Neuronal stem cell (in vitro differentiated cells): ENCODE data around the gene SLC5A1.

ENCODE experiments used
- DNase-seq: peaks from one replicate; pipeline ENCODE4 v3.0.0-alpha.2; 2013; ENCODE audit warnings: low spot score
- H2AFZ ChIP-seq: one replicate; pipeline ENCODE4 v1.6.1; 2013; ENCODE audit warnings: mild to moderate bottlenecking, low read length, inconsistent platforms
- H2AK5ac ChIP-seq: 2 replicates; pipeline ENCODE4 v1.6.1; 2013; ENCODE audit warnings: low read depth, mild to moderate bottlenecking, inconsistent platforms, low read length, moderate library complexity, mixed read lengths
- H2BK120ac ChIP-seq: 2 replicates; pipeline ENCODE4 v1.6.1; 2013; ENCODE audit warnings: low read depth, mild to moderate bottlenecking, inconsistent platforms, low read length, moderate library complexity, mixed read lengths
- H2BK12ac ChIP-seq: one replicate; pipeline ENCODE4 v1.6.1; 2013; ENCODE audit warnings: low read length, inconsistent platforms
- H2BK15ac ChIP-seq: 2 replicates; pipeline ENCODE4 v1.6.1; 2013; ENCODE audit warnings: mild to moderate bottlenecking, low read length, inconsistent platforms, mixed read lengths
- H2BK5ac ChIP-seq: one replicate; pipeline ENCODE4 v1.6.1; 2013; ENCODE audit warnings: inconsistent platforms, mild to moderate bottlenecking, low read length, moderate library complexity
- H3K14ac ChIP-seq: one replicate; pipeline ENCODE4 v1.6.1; 2013; ENCODE audit warnings: low read length, inconsistent platforms
- H3K18ac ChIP-seq: 2 replicates; pipeline ENCODE4 v1.6.1; 2013; ENCODE audit warnings: low read length, inconsistent platforms
- H3K23ac ChIP-seq: 2 replicates; pipeline ENCODE4 v1.6.1; 2013; ENCODE audit warnings: low read depth, mild to moderate bottlenecking, mixed read lengths, low read length, inconsistent platforms; ENCODE audit not compliant: poor library complexity
- H3K27ac ChIP-seq: replicated peaks from 3 replicates; pipeline ENCODE4 v1.5.1; 2013; ENCODE audit warnings: low read length, inconsistent platforms
- H3K27me3 ChIP-seq, 3 experiments: 2 replicates each; pipeline ENCODE4 v1.6.1; 2013; ENCODE audit warnings: low read length in 3 of 3, mild to moderate bottlenecking in 2 of 3, inconsistent platforms in 1 of 3, low read depth in 1 of 3, mixed read lengths in 1 of 3, moderate library complexity in 1 of 3; ENCODE audit not compliant: control insufficient read depth in 3 of 3, insufficient read depth in 3 of 3
- H3K36me3 ChIP-seq, 2 donors: replicated peaks in 1 of 2; 2 replicates each; pipeline ENCODE4 v1.6.1; 2013; ENCODE audit warnings: low read length in 2 of 2; ENCODE audit not compliant: control insufficient read depth in 2 of 2, insufficient read depth in 2 of 2
- H3K4ac ChIP-seq: 2 replicates; pipeline ENCODE4 v1.6.1; 2013; ENCODE audit warnings: inconsistent platforms, mild to moderate bottlenecking, low read length, moderate library complexity
- H3K4me1 ChIP-seq, 2 donors: 1 replicate in 1 of 2; 2 replicates in 1 of 2; pipeline ENCODE4 v1.6.1; 2013; ENCODE audit warnings: low read length in 2 of 2, low read depth in 1 of 2; ENCODE audit not compliant: control insufficient read depth in 2 of 2, insufficient read depth in 1 of 2
- H3K4me2 ChIP-seq: one replicate; pipeline ENCODE4 v1.6.1; 2013; ENCODE audit warnings: mild to moderate bottlenecking, low read length, inconsistent platforms; ENCODE audit not compliant: insufficient read depth, poor library complexity, severe bottlenecking
- H3K4me3 ChIP-seq, 2 donors: 2 replicates each; pipeline ENCODE4 v1.5.1; 2013; ENCODE audit warnings: low read length in 2 of 2, mild to moderate bottlenecking in 2 of 2, inconsistent platforms in 1 of 2, moderate library complexity in 1 of 2
- H3K79me1 ChIP-seq: one replicate; pipeline ENCODE4 v1.6.1; 2013; ENCODE audit warnings: low read depth, mild to moderate bottlenecking, inconsistent platforms, low read length, moderate library complexity
- H3K9ac ChIP-seq: one replicate; pipeline ENCODE4 v1.6.1; 2013; ENCODE audit warnings: mild to moderate bottlenecking, low read depth, low read length, inconsistent platforms; ENCODE audit not compliant: poor library complexity
- H3K9me3 ChIP-seq, 2 donors: replicated peaks in 1 of 2; 2 replicates each; pipeline versions ENCODE3 to v1.6.1; 2013; ENCODE audit warnings: low read length in 2 of 2, mild to moderate bottlenecking in 2 of 2, inconsistent platforms in 1 of 2, low read depth in 1 of 2, mixed read lengths in 1 of 2, moderate library complexity in 1 of 2; ENCODE audit not compliant: control insufficient read depth in 2 of 2, insufficient read depth in 1 of 2
- H4K8ac ChIP-seq: one replicate; pipeline ENCODE4 v1.6.1; 2013; ENCODE audit warnings: low read depth, mild to moderate bottlenecking, inconsistent platforms, low read length, moderate library complexity
- H4K91ac ChIP-seq: one replicate; pipeline ENCODE4 v1.6.1; 2013; ENCODE audit warnings: low read length, low read depth, mild to moderate bottlenecking, inconsistent platforms; ENCODE audit not compliant: poor library complexity
- WGBS, 2 donors: extraction: QIAGEN DNeasy Blood & Tissue Kit; methylation state at CpG; one replicate each; pipeline ENCODE4 v1.1.7; 2013; ENCODE audit warnings: missing lambda C conversion rate in 2 of 2, mixed read lengths in 1 of 2; ENCODE audit not compliant: insufficient read length in 2 of 2, insufficient replicate concordance in 1 of 2; ENCODE audit errors: extremely low coverage in 2 of 2; 5-methylcytosine and 5-hydroxymethylcytosine counted together

Gene SLC5A1

DNA sequence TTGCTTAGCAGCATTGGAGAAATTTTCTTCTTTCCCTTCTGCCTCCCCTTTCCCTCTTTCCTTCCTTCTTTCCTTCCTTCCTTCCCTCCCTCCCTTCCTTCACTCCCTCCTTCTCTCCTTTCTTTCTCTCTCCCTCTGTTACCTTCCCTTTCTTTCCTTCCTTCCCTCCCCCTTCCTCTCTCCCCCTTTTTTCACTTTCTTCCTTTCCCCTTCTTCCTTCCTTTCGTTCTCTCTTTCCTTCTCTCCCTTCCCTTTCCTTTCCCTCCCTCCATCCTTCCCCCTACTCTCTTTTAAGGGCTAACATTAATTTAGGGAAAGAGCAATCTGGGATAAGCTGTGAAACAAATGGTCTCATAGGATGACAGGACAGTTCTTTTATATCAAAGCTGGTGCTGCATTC lies 34.1 kb downstream of the SLC5A1 start:
- H3K4me1 ChIP-seq = peaks cover 2% of the 10 kb centered on the region in 2 donors
- no peak overlapping the region for H3K23ac ChIP-seq
- no peak overlapping the region for H3K9ac ChIP-seq
- no peak overlapping the region for H4K8ac ChIP-seq
- no peak overlapping the region for H3K18ac ChIP-seq
- 100% methylated on average over 1 of the region's 1 CpG; no CpG with 5 or more reads in 1 of the 2 donors for WGBS, 2 donors
- no peak for DNase-seq
- H3K9me3 ChIP-seq = no peaks in the 10 kb centered on the region
- no peak overlapping the region for H3K4me2 ChIP-seq
- no peak overlapping the region for H3K14ac ChIP-seq
- no peak overlapping the region for H3K27ac ChIP-seq
- no peak overlapping the region for H2BK5ac ChIP-seq
- no peaks in the 10 kb centered on the region for H3K36me3 ChIP-seq
- no peak overlapping the region for H2BK12ac ChIP-seq
- H3K4me3 ChIP-seq = no peak overlapping the region
- no peak overlapping the region for H2BK120ac ChIP-seq
- H3K27me3 ChIP-seq = peaks cover 0 to 11% (median 0%) of the 10 kb centered on the region in 3 experiments
- no peak overlapping the region for H2AK5ac ChIP-seq
- no peak overlapping the region for H2BK15ac ChIP-seq
- H2AFZ ChIP-seq = no peak overlapping the region
- H4K91ac ChIP-seq = no peak overlapping the region
- no peaks in the 10 kb centered on the region for H3K79me1 ChIP-seq
- no peak overlapping the region for H3K4ac ChIP-seq

GRCh38 chr22:32079130-32080089 lies 36.3 kb downstream of the SLC5A1 start:
- H2BK12ac ChIP-seq = no peak overlapping the region
- H3K14ac ChIP-seq = no peak overlapping the region
- H4K91ac ChIP-seq = no peak overlapping the region
- no peak overlapping the region for H3K27ac ChIP-seq
- WGBS, 2 donors = no CpG with 5 or more reads among the region's 7 CpGs
- no peak overlapping the region for H3K23ac ChIP-seq
- H3K18ac ChIP-seq = no peak overlapping the region
- H3K36me3 ChIP-seq = no peaks in the 10 kb centered on the region
- H3K27me3 ChIP-seq = peaks cover 0 to 11% (median 0%) of the 10 kb centered on the region in 3 experiments
- H3K4ac ChIP-seq = no peak overlapping the region
- no peak overlapping the region for H2AK5ac ChIP-seq
- no peaks in the 10 kb centered on the region for H3K79me1 ChIP-seq
- no peak overlapping the region for H2BK120ac ChIP-seq
- H4K8ac ChIP-seq = no peak overlapping the region
- H3K4me2 ChIP-seq = no peak overlapping the region
- H2AFZ ChIP-seq = no peak overlapping the region
- no peak overlapping the region for H2BK15ac ChIP-seq
- no peak overlapping the region for H2BK5ac ChIP-seq
- no peak overlapping the region for H3K4me3 ChIP-seq
- DNase-seq = no peak
- H3K4me1 ChIP-seq = peaks cover 0 to 2% of the 10 kb centered on the region in 2 donors
- no peaks in the 10 kb centered on the region for H3K9me3 ChIP-seq
- H3K9ac ChIP-seq = no peak overlapping the region

GRCh38 chr22:32080904-32081303 lies 37.8 kb downstream of the SLC5A1 start:
- DNase-seq = peak; percentile 12
- Histone ChIP-seq H3K14ac (no peak overlapping the region), H2BK120ac (no peak overlapping the region)

GRCh38 chr22:32082331-32082730 lies 39.3 kb downstream of the SLC5A1 start:
- H3K79me1 ChIP-seq = no peaks in the 10 kb centered on the region
- no peak overlapping the region for H2AK5ac ChIP-seq
- no peak overlapping the region for H2BK15ac ChIP-seq
- H3K23ac ChIP-seq = no peak overlapping the region
- DNase-seq = no peak
- no CpG with 5 or more reads among the region's 1 CpG for WGBS, 2 donors
- no peak overlapping the region for H3K14ac ChIP-seq
- H4K91ac ChIP-seq = no peak overlapping the region
- H3K4me3 ChIP-seq = no peak overlapping the region
- H2BK12ac ChIP-seq = no peak overlapping the region
- H3K9me3 ChIP-seq = no peaks in the 10 kb centered on the region
- no peaks in the 10 kb centered on the region for H3K27me3 ChIP-seq
- no peak overlapping the region for H3K4me2 ChIP-seq
- H3K4ac ChIP-seq = no peak overlapping the region
- H3K9ac ChIP-seq = no peak overlapping the region
- no peak overlapping the region for H3K18ac ChIP-seq
- H2BK120ac ChIP-seq = no peak overlapping the region
- peaks cover 0 to 2% of the 10 kb centered on the region in 2 donors for H3K4me1 ChIP-seq
- H3K27ac ChIP-seq = no peak overlapping the region
- no peak overlapping the region for H2AFZ ChIP-seq
- no peak overlapping the region for H4K8ac ChIP-seq
- H3K36me3 ChIP-seq = no peaks in the 10 kb centered on the region
- no peak overlapping the region for H2BK5ac ChIP-seq

More at GRCh38 chr22:32080904-32081303, 37.8 kb downstream of the SLC5A1 start:
- H3K36me3 ChIP-seq = no peaks in the 10 kb centered on the region
- H3K18ac ChIP-seq = no peak overlapping the region
- H3K9me3 ChIP-seq = no peaks in the 10 kb centered on the region
- peaks cover 0 to 6% (median 0%) of the 10 kb centered on the region in 3 experiments for H3K27me3 ChIP-seq
- H3K4me1 ChIP-seq = peaks cover 0 to 2% of the 10 kb centered on the region in 2 donors
- H2AK5ac ChIP-seq = no peak overlapping the region
- no peak overlapping the region for H3K9ac ChIP-seq
- no peak overlapping the region for H2BK5ac ChIP-seq
- no peak overlapping the region for H4K8ac ChIP-seq
- H3K23ac ChIP-seq = no peak overlapping the region
- H3K4ac ChIP-seq = no peak overlapping the region
- no peak overlapping the region for H3K4me2 ChIP-seq
- H2AFZ ChIP-seq = no peak overlapping the region
- no peak overlapping the region for H3K4me3 ChIP-seq
- H3K79me1 ChIP-seq = no peaks in the 10 kb centered on the region
- no peak overlapping the region for H3K27ac ChIP-seq
- no peak overlapping the region for H4K91ac ChIP-seq
- no peak overlapping the region for H2BK15ac ChIP-seq
- WGBS, 2 donors = no CpG with 5 or more reads among the region's 4 CpGs
- H2BK12ac ChIP-seq = no peak overlapping the region
